SW 1271 (cell line): ENCODE results near the gene GAR1.
A peak's percentile ranks its signal among the peaks of the same experiment; 100 is the strongest.
"Not testable (repeated sequence)": the region's sequence is repeated elsewhere in the genome, so short reads cannot be mapped to it uniquely, and the experiment has no call there.

Experiments
- DNase-seq, 2 experiments: peaks; one replicate each; lab custom pipeline; 2025; lab: John Stamatoyannopoulos, UW

GAR1 gene

DNA sequence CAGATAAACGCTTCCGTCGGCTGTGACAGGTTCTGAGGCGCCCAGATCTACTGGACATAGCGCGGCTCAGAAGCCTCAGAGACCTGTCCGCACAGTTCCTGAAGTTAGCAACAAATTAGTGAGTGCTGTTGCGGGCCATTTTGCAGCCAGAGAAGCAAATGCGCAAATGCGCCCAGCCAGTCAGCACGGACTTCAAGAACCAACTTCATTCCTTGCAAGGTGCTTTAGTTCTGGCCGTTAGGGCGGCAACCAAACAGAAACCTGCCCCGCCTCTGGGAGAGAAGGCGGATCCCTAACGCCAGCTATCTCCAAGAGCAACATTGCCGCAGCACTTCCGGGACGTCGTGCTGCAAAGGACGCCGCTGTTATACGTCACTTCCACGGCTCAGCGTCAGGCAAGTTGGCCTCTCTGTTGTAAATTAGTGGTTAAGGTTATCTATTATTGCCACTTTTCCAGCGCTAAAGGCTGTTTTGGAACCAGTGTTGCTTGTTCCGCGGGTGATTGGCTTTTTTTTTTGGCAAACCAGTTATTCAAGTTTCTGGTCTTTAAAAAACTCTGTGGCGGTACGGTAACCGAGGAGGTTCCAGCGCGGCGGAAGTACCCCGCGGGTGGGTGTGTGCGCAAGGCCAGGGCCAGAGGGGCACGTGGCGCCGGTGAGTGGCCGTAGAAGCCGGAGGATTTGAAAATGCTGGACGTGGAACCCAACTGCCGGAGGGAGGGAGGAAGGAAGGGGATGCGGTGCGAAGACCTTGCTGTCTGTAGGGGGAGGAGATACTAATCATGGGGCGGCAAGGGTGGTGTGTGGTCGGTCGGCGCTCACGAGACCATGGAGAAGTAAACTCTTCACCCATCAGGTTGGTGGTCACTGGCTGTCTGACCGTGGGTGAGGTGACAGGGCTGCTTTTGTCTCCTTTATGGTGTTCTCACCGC lies at the start of gene GAR1:
Gene GAR1 (plus strand): TSS at position 612 of the 931 bp plus-strand sequence. CDS start 403 bp downstream, outside the sequence.
- peak; percentile 77 to 86 for DNase-seq

DNA sequence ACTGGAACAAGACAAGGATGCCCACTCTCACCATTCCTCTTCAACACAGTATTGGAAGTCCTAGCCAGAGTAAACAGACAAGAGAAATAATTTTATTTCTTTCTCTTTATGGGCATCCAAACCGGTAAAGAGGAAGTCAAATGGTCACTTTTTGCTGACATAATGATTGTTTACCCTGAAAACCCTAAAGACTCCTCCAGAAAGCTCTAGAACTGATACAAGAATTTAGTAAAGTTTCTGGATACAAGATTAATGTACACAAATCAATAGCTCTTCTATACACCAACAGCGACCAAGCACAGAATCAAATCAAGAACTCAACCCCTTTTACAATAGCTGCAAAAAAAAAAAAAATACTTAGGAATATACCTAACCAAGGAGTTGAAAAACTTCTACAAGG lies 33.5 kb upstream of the GAR1 start:
- DNase-seq, result not testable (repeated sequence)

DNA sequence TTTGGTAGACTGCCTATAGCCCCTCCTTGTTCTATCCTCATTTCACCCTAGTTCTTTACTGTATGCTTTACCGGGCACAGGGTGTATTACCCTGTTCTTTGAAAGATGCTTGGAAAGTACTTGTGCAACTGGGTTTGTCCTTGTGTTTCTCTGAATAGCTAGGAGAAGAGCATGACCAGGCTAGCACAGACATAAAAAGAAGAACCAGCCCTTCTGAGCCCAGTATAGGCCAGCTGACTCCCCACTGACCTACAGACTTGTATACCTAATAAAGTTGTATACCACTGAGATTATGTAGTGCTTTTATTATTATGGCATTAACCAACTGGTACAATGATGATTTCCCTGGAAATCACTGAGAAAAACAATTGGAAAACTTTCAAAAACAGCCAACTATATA lies 28.7 kb upstream of the GAR1 start:
- DNase-seq, result no peak

DNA sequence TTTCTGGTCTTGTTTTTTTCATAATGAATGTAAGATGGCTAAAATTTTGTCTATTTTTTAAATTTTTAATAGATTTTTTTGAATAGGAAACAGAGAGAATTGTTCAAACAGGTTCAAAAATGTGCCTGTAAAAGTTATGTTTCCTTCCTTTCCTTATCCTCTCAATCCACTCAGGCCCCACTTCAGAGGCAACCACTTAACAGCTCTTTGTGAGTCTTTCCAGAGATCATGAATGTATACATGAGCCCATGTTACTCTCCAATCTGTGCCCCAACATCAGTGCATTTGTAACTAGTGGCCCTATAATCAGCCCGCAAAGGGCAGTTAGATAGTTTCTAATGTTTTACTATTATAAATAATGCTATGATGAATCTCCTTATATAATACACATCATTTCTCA lies 27.8 kb upstream of the GAR1 start:
- no peak for DNase-seq

DNA sequence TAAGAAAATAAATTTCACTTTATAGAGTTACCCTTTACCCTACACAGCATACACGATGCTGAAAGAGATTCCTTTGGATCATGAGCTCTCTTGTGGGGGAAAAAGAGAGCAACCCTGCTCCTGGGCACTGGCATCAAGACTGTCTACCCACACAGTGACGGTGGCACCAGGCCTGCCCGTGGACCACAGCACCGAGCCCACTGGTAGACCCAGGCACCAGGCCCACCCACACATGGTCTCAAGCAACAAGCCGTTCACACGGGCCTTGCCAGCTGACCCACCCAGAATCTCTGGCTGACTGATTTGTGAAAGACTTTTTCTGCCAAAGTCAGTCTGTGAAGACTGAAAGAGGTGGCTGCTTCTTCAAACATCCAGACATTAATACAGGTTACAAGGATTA lies 20.5 kb upstream of the GAR1 start:
- no peak for DNase-seq

DNA sequence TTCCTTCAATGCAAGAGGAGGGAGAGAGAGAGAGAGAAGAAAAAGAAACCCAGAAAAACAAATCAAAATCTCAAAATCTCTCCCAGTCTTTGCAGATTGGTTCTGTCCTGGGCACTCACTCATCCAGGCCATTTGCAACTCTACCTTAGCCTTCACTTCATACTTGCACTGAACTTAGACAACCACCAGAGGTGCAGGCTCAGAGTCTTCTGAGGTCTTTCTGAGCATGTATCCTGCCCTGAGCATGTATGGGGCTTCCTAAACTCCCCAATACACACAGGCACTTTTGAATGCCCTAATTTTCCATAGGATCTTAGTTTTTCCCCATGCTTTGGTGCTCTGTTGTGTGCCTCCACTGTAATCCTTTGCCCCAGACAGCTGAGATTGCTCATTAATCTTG lies 16.7 kb upstream of the GAR1 start:
- DNase-seq, result no peak

DNA sequence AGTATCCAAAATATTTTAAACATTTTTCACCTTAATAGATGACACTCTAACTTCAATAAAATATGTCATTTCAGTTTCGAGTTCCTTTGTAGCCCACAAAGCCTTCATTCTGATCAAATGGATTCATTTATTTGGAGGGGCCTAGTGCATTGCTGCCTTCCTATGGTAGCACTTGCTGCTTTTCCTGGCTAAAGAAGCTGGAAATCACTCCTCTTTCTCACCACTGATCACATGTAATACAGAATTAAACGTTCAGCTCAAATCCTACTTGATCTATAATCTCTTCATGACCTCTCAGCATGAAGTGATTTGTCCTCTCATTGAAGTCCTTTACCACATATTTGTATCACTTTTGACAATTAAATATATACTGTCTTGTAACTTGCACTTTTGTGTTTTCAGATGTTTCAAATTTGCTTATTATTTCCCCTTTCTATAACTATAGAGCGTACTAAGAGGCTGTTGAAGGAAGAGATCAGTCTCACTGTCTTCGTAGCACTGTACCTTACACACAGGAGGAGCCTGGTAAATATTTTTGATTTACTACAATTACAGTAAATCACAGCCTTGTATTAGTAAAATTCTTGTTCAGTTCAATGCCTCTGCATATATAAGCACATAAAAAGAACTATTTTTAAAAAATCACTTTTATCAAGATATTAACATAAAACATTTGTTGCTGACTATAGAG lies 14.3 kb upstream of the GAR1 start:
- no peak for DNase-seq

DNA sequence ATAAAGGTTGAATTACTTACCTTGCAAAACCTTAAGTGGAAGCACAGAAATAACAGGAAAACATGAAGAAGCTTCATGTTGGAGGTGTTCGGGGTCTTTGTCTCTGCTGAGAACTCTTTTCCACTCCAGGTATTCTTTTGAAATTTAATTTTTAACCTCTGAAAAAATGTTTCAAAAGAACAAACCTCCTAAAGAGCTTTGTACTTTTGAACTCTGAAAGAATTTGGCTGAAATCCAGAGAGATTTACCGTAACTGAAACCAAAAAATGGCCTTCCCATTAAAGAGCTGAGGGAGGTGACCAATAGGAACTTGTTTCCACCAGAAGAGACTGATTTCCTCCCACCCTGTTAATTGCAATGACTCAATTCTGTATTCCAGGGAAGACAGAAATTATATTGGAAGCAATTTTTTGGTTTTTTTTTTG lies 13.7 kb upstream of the GAR1 start, which contains the start of gene CFI:
Gene CFI (minus strand): TSS at position 105 of the 425 bp plus-strand sequence. CDS start 28 bp downstream, at position 77.
- DNase-seq, result no peak

DNA sequence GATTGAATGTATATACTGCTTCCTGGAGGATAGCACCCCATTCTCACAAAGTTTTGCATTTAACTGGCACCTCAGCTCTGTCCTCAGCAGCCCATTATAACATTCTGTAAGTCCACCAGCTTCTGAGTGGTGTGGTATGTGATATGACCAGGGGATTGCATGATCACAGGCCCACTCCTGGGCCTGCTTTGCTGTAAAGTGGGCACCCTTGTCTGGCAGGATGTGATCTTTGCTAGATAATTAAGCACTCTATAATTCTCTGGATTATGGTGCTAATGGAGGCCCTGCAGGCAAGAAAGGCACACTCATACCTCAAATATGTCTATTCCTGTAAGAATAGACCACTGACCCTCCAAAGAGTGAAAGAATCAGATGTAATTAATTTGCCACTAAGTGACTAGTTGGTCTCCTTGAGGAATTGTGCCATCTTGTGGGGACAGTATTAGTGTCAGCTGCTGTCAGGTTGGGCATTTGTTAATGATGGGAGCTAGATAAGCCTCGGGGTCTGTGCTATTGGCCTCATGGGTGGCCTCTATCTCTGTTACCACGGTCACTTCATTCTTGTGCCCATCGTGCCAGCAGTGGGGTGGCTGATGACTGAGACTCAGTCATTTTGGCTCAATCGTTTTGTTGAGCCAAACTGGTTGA lies 11.5 kb upstream of the GAR1 start:
- peak in 1 of 2 experiments; percentile 40 for DNase-seq

DNA sequence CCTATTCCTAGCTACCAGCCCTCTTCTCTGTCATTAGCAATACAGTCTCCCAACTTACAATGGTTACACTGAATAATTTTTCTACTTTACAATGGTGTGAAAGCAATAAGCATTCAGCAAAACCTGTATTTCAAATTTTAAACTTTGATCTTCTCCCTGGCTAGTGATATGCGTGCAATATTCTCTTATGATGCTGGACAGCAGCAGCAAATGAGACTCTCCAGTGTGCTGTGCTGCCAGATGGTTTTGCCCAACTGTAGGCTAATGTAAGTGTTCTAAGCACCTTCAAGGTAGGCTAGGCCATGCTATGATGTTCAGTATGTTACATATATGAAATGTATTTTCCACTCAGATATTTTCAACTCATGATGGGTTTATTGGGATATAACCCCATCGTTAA lies 5.9 kb upstream of the GAR1 start:
- no peak for DNase-seq

DNA sequence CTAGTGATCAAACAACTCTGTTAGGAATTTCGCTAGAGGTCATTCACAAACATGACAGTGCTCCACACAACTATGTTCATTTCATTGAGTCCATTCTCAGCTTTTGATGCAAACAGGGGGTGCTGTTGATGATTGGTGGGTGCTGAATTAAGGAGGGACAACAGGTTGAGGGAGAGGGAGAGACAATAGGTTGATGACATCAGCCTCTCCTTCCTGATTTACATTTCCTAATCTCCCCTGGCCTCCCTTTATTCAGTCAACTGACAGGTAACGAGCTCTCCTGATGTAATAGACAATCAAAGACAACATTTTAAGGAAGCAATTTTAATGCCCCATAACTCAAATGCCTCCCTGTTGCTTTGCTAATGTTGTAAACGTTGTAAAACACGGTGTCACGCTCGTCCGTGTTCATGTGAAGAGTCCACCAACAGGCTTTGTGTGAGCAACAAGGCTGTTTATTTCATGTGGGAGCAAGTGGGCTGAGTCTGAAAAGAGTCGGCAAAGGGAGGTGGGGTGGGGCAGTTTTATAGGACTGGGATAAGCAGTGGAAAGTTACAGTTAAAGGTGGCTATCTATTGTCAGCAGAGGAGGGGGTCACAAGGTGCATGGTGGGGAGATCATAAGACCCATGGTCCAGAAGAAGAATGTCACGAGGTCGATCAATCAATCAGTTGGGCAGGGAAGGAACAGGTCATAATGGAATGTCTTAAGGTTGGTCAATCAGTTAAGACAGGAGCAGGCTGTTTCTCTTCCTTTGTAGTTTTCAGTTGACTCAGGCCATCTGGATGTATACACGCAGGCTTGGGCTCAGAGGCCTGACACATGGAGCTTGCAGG lies 4.8 kb upstream of the GAR1 start:
- no peak for DNase-seq

DNA sequence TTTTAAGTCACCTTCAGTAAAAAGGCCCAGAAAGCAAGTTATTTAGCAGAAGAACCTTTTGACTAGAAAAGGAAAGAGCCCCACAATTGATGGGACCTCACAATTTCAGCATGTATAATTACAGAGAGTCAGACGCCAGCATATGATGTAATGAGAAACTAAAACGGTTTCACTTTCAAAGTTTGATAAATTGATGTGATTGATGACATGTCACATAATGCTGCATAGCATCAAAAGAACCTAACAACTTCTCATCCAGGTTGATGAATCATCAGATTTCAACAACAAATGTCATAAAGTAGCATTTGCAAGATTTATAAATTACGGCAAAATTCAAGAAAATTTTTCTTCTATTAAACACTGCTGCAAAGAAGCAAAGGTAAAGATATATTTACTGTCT lies 3.9 kb upstream of the GAR1 start:
- no peak for DNase-seq

DNA sequence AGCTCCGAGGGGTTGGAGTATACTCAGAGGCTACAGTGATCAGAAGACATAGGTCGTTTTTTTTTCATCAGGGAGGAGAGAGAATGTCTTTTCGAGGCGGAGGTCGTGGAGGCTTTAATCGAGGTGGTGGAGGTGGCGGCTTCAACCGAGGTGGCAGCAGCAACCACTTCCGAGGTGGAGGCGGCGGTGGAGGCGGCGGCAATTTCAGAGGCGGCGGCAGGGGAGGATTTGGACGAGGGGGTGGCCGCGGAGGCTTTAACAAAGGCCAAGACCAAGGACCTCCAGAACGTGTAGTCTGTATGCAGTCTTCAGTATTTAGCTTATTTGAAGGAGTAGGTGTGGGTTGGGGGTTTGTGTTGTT lies 500 bp downstream of the GAR1 start:
- no peak for DNase-seq

DNA sequence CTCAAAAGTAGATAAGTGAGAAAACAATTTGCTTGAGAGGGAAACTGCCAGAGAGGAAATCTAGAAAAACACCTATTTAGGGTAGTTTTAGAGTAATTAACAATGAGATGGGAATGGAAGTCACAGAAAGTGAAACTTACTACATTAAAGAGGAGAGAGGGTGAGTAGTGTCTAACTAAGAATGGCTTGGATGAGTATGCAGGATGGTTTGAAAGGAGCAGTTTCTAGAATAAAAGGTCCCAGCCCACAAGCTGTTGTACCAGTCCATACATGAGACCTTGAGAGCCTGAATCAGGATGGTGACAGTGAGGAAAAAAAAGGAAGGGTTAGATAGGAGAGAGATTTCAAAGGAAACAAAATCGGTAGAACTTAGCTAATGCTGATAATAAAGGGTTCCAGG lies 1.3 kb downstream of the GAR1 start:
- DNase-seq, result no peak

DNA sequence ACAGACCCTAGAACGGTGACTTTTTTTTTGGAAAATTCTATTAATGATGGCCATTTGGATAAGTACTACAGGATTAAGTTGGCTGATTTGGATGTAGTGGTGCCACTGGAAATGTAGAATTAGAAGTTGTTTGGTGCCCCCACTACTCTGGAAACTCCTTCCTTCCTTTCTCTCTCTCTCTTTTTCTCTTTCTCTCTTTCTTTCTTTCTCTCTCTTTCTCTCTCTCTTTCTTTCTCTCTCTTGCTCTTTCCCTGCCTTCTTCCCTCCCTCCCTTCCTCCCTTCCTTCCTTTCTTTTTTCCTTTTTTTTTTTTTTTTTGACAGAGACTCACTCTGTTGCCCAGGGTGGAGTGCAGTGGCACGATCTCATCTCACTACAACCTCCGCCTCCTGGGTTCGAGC lies 2.7 kb downstream of the GAR1 start:
- no peak for DNase-seq

DNA sequence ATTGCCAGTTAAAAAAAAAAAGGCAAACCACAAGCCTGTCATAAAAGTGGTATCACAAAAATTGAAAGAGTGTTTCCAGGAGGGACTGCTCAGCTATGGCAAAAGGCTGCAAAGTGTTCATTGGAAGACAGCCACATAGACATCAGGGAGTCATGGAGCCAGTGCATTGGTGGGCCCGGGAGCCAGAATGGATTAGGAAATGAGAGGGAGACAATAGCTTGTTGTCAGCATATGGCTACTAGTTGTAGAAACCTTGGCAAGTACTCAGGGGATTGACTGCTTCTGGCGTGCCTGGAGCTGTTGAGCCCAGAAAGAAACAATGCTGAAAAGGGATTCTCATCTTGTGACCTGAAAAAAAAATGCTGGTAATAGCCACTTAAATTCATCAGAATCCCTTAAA lies 5.0 kb downstream of the GAR1 start:
- no peak for DNase-seq

DNA sequence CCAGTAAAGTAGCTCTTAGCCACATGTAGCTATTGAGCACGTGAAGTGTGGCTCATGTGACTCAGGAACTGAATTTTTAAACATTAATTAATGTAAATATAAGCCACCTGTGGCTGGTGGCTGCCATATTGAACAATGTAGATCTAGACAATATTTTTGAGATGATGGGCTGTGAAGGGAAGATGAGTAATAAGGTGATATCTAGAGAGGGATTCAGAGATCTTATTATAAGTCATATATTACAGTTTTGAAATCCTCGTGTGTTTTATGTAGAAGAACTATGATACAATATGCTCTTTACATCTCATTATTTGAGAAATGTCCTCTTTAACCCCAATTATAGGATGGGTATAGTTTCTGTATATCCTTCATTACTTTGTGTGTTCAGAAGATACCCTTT lies 5.6 kb downstream of the GAR1 start:
- DNase-seq, result no peak

DNA sequence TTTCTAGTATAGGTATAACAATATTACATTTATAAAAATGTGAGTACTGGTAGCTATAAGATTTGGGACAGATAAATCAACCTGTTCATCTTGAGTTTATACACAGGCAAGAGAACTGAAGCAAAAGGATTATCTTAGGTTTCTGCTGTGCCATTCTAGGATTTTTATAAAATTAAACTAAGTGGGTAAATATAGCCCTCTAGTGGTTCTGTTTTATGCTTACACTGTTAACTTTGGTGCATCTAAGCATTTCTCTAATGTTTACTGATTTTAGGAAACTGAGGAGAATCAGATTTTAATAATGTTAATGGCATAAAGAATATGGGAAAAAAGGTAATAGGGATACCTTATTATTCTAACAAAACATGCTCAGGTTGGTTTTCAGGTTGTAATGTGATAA lies 11.2 kb downstream of the GAR1 start:
- DNase-seq, result peak in 1 of 2 experiments; percentile 27

DNA sequence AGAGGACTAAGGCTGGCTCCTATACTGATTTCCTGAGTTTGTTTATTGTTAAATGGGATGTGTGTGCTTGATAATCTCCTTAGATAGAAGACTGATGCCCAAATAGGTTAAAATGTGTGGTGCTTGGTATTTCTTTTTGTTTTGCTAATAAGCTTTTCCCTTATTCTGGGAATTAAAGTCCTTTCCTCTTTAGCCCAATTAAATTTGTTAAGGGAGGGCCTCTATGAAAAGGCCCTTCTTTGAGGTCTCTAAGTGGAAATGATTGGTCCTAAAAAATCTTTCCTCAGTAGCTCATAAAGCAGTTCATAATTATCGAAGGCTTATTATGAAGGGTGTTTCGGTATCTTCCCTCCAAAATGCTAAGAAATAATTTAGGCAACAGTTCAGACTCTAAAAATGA lies 12.1 kb downstream of the GAR1 start, which contains the start of gene RRH:
Gene RRH (plus strand): TSS at position 301 of the 400 bp plus-strand sequence. CDS start 56 bp downstream, at position 357.
- no peak for DNase-seq

DNA sequence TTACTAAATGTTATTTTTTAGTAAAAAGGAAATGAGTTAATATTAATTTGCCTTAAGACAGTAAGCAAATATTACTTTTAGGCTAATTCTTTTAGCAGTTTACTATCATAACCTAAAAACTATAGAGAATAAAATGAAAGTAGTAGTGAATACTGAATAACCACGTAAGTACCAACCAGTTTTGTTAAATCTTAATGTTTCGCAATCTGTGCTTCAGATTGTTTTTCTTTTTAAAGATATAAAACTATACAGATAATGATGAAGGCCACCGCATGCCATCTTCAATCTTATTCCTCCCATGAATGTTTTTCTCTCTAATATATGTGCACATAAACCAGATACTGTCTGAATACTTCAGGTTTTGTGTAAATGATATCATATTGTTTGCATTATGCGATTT lies 18.2 kb downstream of the GAR1 start:
- no peak for DNase-seq

DNA sequence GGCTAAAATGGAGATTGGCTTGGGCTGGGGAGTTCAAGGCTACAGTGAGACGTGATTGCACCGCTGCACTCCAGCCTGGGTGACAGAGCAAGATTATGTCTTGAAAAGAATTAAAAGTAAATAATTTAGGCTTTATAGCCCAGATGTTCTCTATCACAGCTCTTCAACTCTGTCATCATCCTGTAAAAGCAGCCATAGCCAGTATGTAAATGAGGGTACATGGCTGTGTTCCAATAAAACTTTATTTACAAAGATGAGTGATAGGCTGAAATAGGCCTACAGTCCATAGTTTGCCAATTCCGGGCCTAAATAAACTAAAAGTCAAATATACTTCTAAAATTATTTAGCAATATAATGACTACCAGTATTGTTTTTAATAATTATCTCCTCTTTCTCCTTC lies 21.4 kb downstream of the GAR1 start:
- no peak for DNase-seq
